Natural killer cell treated with Interleukin-12 subunit alpha and Interleukin-12 subunit beta and Interleukin-15 and Interleukin-18, amount 100 ng/mL, for 72 hours (primary cell): Measurements from ENCODE around the gene NPFFR1. TPM values are rescaled to one million over a fixed set of nuclear protein-coding genes. Genes with fewer than 3 reads are reported as not detected.
"Not testable (repeated sequence)": the region's sequence is repeated elsewhere in the genome, so short reads cannot be mapped to it uniquely, and the experiment has no call there.

Experiments used
- ATAC-seq, 2 donors: fragments of 150-1000 bp; cut with Tn5 transposase in 1 of 2; sonication (Bioruptor Pico), chemical (Tn5 transposase) in 1 of 2; 2 replicates each; pipeline ENCODE4 v1.10.0; 2021
- DNase-seq: peaks from one replicate; pipeline ENCODE4 v3.0.0; 2022; ENCODE audit warnings: low spot score
- H3K27ac Mint-ChIP-seq, 2 donors: 1 replicate in 1 of 2; 2 replicates in 1 of 2; pipeline ENCODE4 v1.8.0; 2022; ENCODE audit warnings: mixed read lengths in 2 of 2, mild to moderate bottlenecking in 1 of 2, moderate library complexity in 1 of 2
- H3K27me3 Mint-ChIP-seq, 2 donors: 1 replicate in 1 of 2; 2 replicates in 1 of 2; pipeline ENCODE4 v1.8.0; 2022; ENCODE audit warnings: mixed read lengths in 2 of 2
- H3K36me3 Mint-ChIP-seq: one replicate; pipeline ENCODE4 v1.8.0; 2022; ENCODE audit warnings: mixed read lengths
- H3K4me1 Mint-ChIP-seq, 2 donors: 1 replicate in 1 of 2; 2 replicates in 1 of 2; pipeline ENCODE4 v1.8.0; 2022; ENCODE audit warnings: low read depth in 2 of 2, mixed read lengths in 2 of 2, mild to moderate bottlenecking in 1 of 2
- H3K4me3 Mint-ChIP-seq: one replicate; pipeline ENCODE4 v1.8.0; 2022; ENCODE audit warnings: mixed read lengths
- H3K9me3 Mint-ChIP-seq: 2 replicates; pipeline ENCODE4 v1.8.0; 2022; ENCODE audit warnings: mixed read lengths
- total RNA-seq, 2 donors: library from RNA; stranded (reverse); gene quantifications; one replicate each; pipeline ENCODE4 v1.2.3, GENCODE V29; 2022

NPFFR1 gene
- total RNA-seq, 2 donors from 2014 or later, result 0.02 TPM; not detected in 1

DNA sequence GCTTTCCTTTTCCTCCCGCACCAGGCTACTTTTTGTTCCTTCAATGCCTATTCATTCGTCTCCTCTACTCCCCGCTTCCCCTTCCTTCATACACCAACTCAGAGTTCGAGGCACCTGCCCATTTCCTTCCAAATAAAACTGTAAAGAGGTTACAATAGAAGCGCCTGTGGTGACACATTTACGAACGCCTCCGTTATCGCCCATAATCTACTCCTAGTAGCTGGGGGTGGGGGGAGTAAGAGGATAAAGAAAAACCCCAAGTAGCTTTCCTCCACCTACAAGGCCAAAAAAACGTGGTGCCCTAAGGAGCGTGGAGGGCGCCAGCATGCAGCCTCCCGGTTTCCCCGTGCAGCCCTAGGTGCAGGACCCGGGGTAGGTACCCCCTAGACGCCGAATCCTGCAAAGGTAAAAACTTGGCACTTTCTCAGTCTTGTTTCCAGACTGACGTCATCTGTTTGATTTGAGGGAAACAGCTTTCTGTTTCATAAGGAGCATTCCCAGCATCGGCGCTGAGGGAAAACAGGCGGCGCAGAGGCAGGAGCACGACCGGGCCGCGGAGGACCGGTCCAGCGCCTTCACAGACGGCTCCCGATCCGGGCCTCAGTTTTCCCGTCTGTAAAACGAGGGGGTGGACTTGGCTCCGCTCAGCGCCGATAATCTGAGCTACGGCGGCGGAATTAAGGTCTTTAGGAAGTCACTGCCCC is 51.5 kb downstream of the NPFFR1 start:
- ATAC-seq (no peak), DNase-seq (no peak)
- H3K4me1 Mint-ChIP-seq, result peaks cover 24 to 30% of the 10 kb centered on the region in 2 donors

DNA sequence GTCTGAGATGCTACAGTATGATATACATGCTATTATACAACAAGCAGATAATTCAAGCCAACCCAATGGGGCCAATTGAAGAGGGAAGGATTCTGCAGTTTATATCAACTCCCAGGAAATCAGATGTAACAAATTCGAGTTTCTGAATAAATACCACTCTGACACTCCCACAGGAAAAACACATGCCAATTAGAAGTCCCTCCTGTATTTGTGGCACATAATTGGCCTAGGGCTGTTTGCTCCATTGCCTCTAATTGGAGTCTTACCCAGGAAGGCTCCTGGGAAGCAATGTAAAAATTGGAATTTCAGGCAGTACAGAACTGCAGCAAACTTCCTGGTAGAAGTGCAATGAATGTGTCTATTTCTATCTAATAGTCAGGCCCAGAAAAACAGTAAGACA is 55.3 kb downstream of the NPFFR1 start:
- Mint-ChIP-seq H3K4me3 (no peak overlapping the region), H3K36me3 (peaks cover 12% of the 10 kb centered on the region), H3K27ac (no peak overlapping the region), H3K4me1 (peaks cover 15 to 19% of the 10 kb centered on the region in 2 donors), H3K27me3 (no peaks in the 10 kb centered on the region), H3K9me3 (no peaks in the 10 kb centered on the region)
- DNase-seq (no peak), ATAC-seq (no peak)

More for the DNA sequence above, 51.5 kb downstream of the NPFFR1 start:
- Mint-ChIP-seq H3K27ac (peak overlapping the region; percentile 62 to 79), H3K36me3 (peaks cover 7% of the 10 kb centered on the region), H3K27me3 (peaks cover 0 to 3% of the 10 kb centered on the region in 2 donors), H3K4me3 (peak overlapping the region; percentile 94), H3K9me3 (no peaks in the 10 kb centered on the region)

DNA sequence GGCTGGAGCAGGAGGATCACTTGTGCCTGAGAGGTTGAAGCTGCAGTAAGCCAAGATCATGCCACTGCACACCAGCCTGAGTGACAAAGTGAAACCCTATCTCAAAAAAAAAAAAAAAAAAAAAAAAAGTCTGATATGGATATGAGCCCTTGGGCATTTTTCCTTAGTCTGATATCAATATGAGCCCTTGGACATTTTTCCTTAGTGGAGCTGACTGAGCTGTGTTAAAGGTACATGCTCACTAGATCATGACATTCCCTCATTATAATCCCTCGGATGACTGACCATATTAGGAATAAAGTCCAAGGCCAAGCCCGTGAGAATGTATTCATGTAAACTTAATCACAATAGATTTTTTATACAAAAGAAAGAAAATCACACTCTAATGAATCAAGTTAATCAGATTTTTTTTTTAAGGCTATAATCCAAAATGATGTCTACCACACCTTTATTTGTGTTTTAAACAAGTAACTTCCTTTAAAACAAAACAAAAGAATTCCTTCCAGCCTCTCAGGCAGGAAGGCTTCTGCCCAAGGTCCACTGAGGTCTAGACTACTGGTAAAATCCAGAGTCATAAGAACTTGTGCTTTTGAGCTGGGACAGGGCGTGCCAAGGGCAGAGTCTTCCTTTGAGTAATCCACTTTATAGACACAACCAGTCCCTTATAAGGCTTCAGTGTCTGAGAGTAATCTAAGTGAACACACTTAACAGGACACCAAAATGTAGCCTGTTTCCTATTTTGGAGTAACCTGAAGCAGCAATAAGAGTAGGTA is 56.1 kb downstream of the NPFFR1 start:
- Mint-ChIP-seq H3K4me3 (no peak overlapping the region), H3K27me3 (no peaks in the 10 kb centered on the region), H3K9me3 (no peaks in the 10 kb centered on the region), H3K27ac (no peak overlapping the region), H3K36me3 (peaks cover 12% of the 10 kb centered on the region), H3K4me1 (peaks cover 16 to 22% of the 10 kb centered on the region in 2 donors)
- DNase-seq, result no peak
- no peak for ATAC-seq

DNA sequence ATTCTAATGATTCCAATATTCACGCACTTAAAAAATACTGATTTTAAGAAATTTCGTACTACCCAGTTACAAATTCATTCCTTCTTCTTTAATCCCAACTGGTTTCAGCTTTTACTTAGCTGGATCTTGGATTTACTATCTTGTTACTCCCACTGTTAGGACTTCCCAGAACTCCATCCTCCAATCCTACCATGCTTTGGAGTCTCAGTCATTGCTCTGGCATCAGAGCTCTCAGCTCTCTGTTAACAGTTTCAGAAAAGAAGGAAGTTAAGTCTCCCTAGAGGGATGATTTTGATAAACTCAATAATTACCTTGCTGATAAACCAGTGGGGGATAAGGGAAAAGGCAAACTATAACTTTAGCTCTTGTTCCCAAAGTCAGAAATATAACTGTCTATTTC is 60.1 kb downstream of the NPFFR1 start:
- Mint-ChIP-seq H3K4me1 (peaks cover 17 to 19% of the 10 kb centered on the region in 2 donors), H3K36me3 (peaks cover 13% of the 10 kb centered on the region), H3K4me3 (no peak overlapping the region), H3K27me3 (no peaks in the 10 kb centered on the region), H3K27ac (no peak overlapping the region), H3K9me3 (no peaks in the 10 kb centered on the region)
- no peak for ATAC-seq
- no peak for DNase-seq

DNA sequence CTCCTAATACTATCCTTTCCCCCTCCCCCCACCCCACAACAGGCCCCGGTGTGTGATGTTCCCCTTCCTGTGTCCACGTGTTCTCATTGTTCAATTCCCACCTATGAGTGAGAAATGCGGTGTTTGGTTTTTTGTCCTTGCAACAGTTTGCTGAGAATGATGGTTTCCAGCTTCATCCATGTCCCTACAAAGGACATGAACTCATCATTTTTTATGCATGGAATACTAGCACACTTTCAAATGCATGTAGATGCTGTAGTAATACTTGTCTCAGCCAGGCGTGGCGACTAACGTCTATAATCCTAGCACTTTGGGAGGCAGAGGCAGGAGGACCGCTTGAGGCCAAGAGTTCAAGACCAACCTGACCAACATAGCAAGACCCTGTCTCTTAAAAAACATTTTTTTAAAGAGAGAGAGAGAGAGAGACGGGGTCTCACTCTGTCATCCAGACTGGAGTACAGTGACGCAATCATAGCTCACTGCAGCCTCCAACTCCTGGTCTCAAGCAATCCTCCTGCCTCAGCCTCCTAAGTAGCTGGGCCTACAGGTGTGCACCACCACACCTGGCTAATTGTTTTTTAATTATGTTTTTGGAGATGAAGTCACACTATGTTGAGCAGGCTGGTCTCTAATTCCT is 60.9 kb downstream of the NPFFR1 start:
- DNase-seq, H3K27me3 Mint-ChIP-seq, H3K27ac Mint-ChIP-seq, H3K9me3 Mint-ChIP-seq, ATAC-seq, H3K4me3 Mint-ChIP-seq: not testable (repeated sequence)
- Mint-ChIP-seq H3K4me1 (peaks cover 18 to 24% of the 10 kb centered on the region in 2 donors), H3K36me3 (peaks cover 13% of the 10 kb centered on the region)

DNA sequence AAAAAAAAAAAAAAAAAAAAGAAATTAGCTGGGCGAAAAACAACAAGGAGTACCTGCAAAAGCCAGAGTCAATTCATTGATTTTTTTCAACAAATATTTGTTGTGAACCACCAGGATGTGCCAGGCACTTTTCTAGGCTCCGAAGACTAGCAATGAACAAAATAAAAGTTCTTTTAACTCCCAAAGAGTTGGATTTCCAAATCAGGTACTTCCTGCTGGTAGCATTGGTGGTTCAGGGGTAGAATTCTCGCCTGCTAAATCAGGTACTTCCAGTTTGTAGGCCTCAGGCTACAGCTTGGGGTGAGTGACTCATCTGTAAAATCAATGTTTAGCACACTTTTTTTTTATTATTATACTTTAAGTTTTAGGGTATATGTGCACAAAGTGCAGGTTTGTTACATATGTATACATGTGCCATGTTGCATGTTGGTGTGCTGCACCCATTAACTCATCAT is 61.4 kb downstream of the NPFFR1 start:
- Mint-ChIP-seq H3K27me3 (no peaks in the 10 kb centered on the region), H3K27ac (no peak overlapping the region), H3K4me3 (no peak overlapping the region), H3K36me3 (peaks cover 13% of the 10 kb centered on the region), H3K9me3 (no peaks in the 10 kb centered on the region), H3K4me1 (peaks cover 18 to 24% of the 10 kb centered on the region in 2 donors)
- peak in 1 of 2 donors; percentile 54 for ATAC-seq
- no peak for DNase-seq

DNA sequence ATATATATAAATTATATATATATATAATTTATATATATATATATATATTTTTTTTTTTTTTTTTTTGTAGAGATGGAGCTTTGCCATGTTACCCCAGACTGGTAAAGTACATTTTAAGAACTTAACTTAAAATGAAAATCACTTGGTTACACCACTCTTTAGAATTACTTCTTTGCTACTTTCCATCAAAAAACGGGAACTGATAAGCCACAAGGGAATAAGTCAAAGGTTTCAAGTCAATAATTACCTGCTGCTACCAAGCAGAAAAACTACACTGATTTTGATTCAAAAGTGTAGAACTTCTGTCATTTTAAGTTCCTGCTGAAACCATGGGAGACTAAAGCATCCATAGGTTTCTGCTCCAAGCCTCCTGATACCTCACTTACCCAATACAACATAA is 62.8 kb downstream of the NPFFR1 start:
- no peaks in the 10 kb centered on the region for H3K27me3 Mint-ChIP-seq
- H3K27ac Mint-ChIP-seq, result peak overlapping the region; percentile 19 to 80
- no peaks in the 10 kb centered on the region for H3K9me3 Mint-ChIP-seq
- H3K4me3 Mint-ChIP-seq, result peak overlapping the region; percentile 30
- peaks cover 13% of the 10 kb centered on the region for H3K36me3 Mint-ChIP-seq
- DNase-seq (no peak), ATAC-seq (no peak)
- H3K4me1 Mint-ChIP-seq, result peaks cover 18 to 23% of the 10 kb centered on the region in 2 donors

DNA sequence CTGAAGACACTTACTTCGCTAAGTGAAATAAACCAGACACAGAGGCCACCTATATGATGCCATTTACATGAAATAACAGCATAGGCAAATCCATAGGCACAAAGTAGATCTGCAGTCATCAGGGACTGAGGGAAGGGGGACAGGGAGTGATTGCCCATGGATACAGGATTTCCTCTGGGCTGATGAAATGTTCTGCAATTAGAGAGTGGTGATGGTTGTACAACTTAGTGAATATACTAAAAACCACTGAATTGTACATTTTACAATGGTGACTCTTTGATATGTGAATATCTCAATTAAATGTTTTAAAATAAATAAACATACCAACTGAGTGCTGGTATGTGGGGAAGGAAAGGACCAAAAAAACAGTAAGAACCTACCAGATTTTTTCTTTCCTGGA is 70.9 kb downstream of the NPFFR1 start:
- peaks cover 30% of the 10 kb centered on the region for H3K36me3 Mint-ChIP-seq
- H3K27ac Mint-ChIP-seq, result no peak overlapping the region
- ATAC-seq, result no peak
- no peak overlapping the region for H3K4me3 Mint-ChIP-seq
- no peaks in the 10 kb centered on the region for H3K9me3 Mint-ChIP-seq
- H3K4me1 Mint-ChIP-seq, result peaks cover 0 to 5% of the 10 kb centered on the region in 2 donors
- no peak for DNase-seq
- H3K27me3 Mint-ChIP-seq, result no peaks in the 10 kb centered on the region

DNA sequence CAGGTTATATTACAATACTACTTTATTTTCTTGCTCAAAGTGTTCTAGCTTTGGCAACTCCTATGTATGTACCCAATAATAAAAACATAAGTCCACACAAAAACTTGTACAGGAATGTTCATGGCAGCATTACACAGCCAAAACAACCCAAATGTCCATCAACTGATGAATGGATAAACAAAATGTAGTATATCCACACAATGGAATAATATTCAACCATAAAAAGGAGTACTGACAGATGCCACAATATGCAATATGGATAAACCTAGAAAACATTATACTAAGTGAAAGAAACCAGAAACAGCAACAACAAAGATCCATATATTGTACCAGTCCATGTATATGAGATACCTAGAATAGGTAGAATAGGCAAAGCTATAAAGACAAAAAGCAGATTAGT is 71.5 kb downstream of the NPFFR1 start:
- no peak for DNase-seq
- no peaks in the 10 kb centered on the region for H3K9me3 Mint-ChIP-seq
- H3K36me3 Mint-ChIP-seq, result peaks cover 30% of the 10 kb centered on the region
- ATAC-seq, result no peak
- peaks cover 0 to 5% of the 10 kb centered on the region in 2 donors for H3K4me1 Mint-ChIP-seq
- no peak overlapping the region for H3K27ac Mint-ChIP-seq
- no peak overlapping the region for H3K4me3 Mint-ChIP-seq
- no peaks in the 10 kb centered on the region for H3K27me3 Mint-ChIP-seq

DNA sequence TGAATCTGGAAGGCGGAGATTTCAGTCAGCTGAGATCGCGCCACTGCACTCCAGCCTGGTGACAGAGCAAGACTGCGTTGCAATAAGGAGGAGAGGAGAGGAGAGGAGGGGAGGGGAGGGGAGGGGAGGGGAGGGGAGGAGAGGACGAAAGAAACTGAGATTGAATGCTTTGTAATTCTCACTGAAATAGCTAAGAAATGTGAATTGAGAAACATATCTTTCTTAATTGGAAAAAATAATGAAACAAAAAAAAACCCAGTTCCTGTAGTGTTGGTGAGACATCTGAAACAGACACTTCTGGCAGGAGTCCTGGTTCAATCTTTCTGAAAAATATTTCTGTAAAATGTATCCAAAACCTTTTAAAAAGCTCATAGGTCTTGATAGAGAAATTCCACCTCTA is 77.0 kb downstream of the NPFFR1 start:
- Mint-ChIP-seq H3K9me3 (no peaks in the 10 kb centered on the region), H3K4me3 (no peak overlapping the region), H3K27ac (no peak overlapping the region), H3K27me3 (no peaks in the 10 kb centered on the region), H3K36me3 (peaks cover 27% of the 10 kb centered on the region), H3K4me1 (no peaks in the 10 kb centered on the region)
- no peak for DNase-seq
- no peak for ATAC-seq

DNA sequence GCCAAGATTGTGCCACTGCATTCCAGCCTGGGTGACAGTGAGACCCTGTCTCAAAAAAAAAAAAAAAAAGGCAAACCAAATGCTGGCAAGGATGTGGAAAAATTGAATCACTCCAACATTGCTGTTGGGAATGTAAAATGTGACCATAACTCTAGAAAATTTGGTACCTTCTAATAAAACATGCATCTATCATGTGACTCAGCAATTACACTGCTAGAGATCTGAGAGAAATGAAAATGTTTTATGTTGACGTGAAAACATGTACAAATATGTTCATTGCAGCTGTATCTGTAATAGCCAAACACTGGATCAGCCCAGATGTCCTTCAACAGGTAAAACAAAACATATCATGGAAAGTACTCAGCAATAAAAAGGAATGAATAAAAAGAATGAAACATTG is 82.7 kb downstream of the NPFFR1 start:
- H3K27me3 Mint-ChIP-seq, result no peaks in the 10 kb centered on the region
- no peak for ATAC-seq
- H3K9me3 Mint-ChIP-seq, result no peaks in the 10 kb centered on the region

DNA sequence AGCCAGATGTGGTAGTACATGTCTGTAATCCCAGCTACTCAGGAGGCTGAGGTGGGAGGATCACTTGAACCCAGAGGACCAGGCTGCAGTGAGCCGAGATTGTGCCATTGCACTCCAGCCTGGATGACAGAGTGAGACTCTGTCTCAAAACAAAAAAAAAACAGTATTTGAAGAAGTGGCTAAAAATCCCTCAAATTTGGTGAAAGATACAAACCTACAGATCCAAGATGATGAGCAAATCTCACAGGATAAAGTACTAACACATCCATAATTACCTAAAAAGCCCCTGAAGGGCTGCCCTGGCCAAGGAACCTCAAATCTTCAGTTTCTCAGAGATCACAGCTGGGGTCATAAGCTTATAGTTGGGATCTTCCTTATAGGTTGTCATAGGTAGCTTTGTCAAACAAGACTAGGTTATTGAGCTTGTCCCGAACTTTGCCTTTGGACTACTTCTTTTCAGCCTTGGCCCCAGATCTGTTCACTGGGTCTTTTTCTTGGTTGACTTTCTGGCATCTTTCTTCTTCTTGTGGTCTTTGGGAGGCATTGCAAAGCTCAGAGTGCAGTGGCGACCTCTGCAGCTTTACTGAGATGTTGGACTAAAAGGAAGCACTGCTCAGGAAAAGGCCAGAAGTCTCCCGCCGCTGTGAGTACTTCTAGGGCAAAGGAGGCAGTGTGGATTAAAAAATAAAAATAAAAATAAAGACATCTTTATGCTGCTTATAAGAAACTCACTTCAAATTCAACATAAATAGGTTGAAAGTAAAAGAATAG is 84.9 kb downstream of the NPFFR1 start:
- H3K27me3 Mint-ChIP-seq, result peaks cover 0 to 2% of the 10 kb centered on the region in 2 donors
- ATAC-seq (no peak), DNase-seq (no peak)
- no peak overlapping the region for H3K4me3 Mint-ChIP-seq
- H3K27ac Mint-ChIP-seq, result no peak overlapping the region
- H3K9me3 Mint-ChIP-seq, result no peaks in the 10 kb centered on the region
- H3K36me3 Mint-ChIP-seq, result peaks cover 24% of the 10 kb centered on the region
- H3K4me1 Mint-ChIP-seq, result peaks cover 17 to 23% of the 10 kb centered on the region in 2 donors

More for the DNA sequence above, 82.7 kb downstream of the NPFFR1 start:
- Mint-ChIP-seq H3K36me3 (peaks cover 33% of the 10 kb centered on the region), H3K27ac (no peak overlapping the region), H3K4me1 (peaks cover 17 to 23% of the 10 kb centered on the region in 2 donors), H3K4me3 (no peak overlapping the region)
- DNase-seq, result no peak
